Activated gamma-delta T cell (primary cell): ENCODE data around the gene DDX54.

ENCODE experiments used
- DNase-seq: peaks from one replicate; lab custom pipeline; 2025; lab: John Stamatoyannopoulos, UW

The DDX54 gene

GRCh38 chr12:113190761-113191160 is 5.5 kb upstream of the DDX54 start:
- no peak for DNase-seq

GRCh38 chr12:113189361-113189760 is 4.1 kb upstream of the DDX54 start:
- no peak for DNase-seq

- DNase-seq, result no peak
These were observed 1.5 kb upstream of the DDX54 start for GRCh38 chr12:113186666-113187325.

GRCh38 chr12:113186033-113186365 is 721 bp upstream of the DDX54 start:
- DNase-seq, result no peak

GRCh38 chr12:113184900-113185179 is 438 bp downstream of the DDX54 start:
- DNase-seq, result peak; percentile 56

- no peak for DNase-seq
These were observed 979 bp downstream of the DDX54 start for GRCh38 chr12:113184098-113184899.

- DNase-seq, result no peak
These were observed 2.2 kb downstream of the DDX54 start for GRCh38 chr12:113183030-113183589.

- no peak for DNase-seq
These were observed 3.3 kb downstream of the DDX54 start for GRCh38 chr12:113181975-113182374.

GRCh38 chr12:113180333-113180732 is 4.9 kb downstream of the DDX54 start:
- DNase-seq, result no peak

GRCh38 chr12:113179023-113179422 is 6.3 kb downstream of the DDX54 start:
- DNase-seq, result no peak

- DNase-seq, result no peak
These were observed 10.6 kb downstream of the DDX54 start for GRCh38 chr12:113174461-113175384.

GRCh38 chr12:113173081-113173698 is 12.1 kb downstream of the DDX54 start:
- DNase-seq, result no peak

GRCh38 chr12:113172185-113172584 is 13.1 kb downstream of the DDX54 start:
- DNase-seq, result no peak

- no peak for DNase-seq
These were observed 13.7 kb downstream of the DDX54 start for GRCh38 chr12:113171543-113171942.

- DNase-seq, result no peak
These were observed 14.4 kb downstream of the DDX54 start for GRCh38 chr12:113170926-113171325.

- DNase-seq, result no peak
These were observed 14.8 kb downstream of the DDX54 start for GRCh38 chr12:113170457-113170856.

GRCh38 chr12:113169697-113170096 is 15.6 kb downstream of the DDX54 start:
- DNase-seq, result no peak

- DNase-seq, result no peak
These were observed 17.4 kb downstream of the DDX54 start for GRCh38 chr12:113167868-113168267.

- no peak for DNase-seq
These were observed 19.5 kb downstream of the DDX54 start for GRCh38 chr12:113165521-113166450.

- DNase-seq, result no peak
These were observed 21.3 kb downstream of the DDX54 start for GRCh38 chr12:113164014-113164413.

GRCh38 chr12:113163030-113163360 is 22.3 kb downstream of the DDX54 start:
- no peak for DNase-seq
